Endothelial cell of umbilical vein (primary cell): ENCODE results near the gene GLYATL3.

Experiments
- EZH2 ChIP-seq: IDR thresholded peaks from 2 replicates; pipeline ENCODE4 v1.6.1; 2012; ENCODE audit warnings: borderline replicate concordance, low read depth, mild to moderate bottlenecking, moderate library complexity, low read length, inconsistent platforms; ENCODE audit not compliant: severe bottlenecking
- MYC ChIP-seq: IDR thresholded peaks from one replicate; pipeline ENCODE4 v1.6.1; 2011; ENCODE audit warnings: mild to moderate bottlenecking, low read depth, low read length
- TF ChIP-seq, protein P1 (sequence below), 2 donors: IDR thresholded peaks; 1 replicate in 1 of 2; 2 replicates in 1 of 2; pipeline ENCODE4 v1.5.1; 2011; ENCODE audit warnings: low read length in 2 of 2, mild to moderate bottlenecking in 2 of 2, moderate library complexity in 2 of 2, control low read depth in 1 of 2, inconsistent platforms in 1 of 2, low read depth in 1 of 2; ENCODE audit not compliant: insufficient read depth in 1 of 2; ENCODE audit errors: extremely low read depth in 1 of 2

DNA sequence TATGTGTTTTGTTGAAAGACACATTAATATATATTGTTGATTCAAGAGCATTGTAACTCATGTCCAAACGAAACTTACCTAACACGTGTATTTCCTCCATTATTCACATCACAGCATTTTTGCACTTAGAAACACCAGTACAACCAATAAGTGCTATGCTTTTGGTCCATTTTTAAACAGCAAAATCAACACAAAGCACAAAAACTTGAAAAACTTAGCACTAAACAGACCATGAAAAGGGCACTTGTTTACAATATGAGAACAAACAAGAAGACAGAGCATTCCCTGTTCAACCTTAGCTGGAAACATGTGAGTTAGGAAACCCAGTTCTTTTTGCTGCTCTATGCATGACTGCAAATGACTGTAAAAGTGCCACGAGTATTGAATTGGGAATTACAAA is 9.6 kb downstream of the GLYATL3 start:
- TF ChIP-seq, protein P1, sequence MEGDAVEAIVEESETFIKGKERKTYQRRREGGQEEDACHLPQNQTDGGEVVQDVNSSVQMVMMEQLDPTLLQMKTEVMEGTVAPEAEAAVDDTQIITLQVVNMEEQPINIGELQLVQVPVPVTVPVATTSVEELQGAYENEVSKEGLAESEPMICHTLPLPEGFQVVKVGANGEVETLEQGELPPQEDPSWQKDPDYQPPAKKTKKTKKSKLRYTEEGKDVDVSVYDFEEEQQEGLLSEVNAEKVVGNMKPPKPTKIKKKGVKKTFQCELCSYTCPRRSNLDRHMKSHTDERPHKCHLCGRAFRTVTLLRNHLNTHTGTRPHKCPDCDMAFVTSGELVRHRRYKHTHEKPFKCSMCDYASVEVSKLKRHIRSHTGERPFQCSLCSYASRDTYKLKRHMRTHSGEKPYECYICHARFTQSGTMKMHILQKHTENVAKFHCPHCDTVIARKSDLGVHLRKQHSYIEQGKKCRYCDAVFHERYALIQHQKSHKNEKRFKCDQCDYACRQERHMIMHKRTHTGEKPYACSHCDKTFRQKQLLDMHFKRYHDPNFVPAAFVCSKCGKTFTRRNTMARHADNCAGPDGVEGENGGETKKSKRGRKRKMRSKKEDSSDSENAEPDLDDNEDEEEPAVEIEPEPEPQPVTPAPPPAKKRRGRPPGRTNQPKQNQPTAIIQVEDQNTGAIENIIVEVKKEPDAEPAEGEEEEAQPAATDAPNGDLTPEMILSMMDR (IDR thresholded peaks at IDR 0.05; ENCODE audit: extremely low read depth in 1 of 2, insufficient read depth in 1 of 2, low read depth in 1 of 2, low read length in 2 of 2), result no peak
- TF ChIP-seq MYC, result no peak
- no peak for TF ChIP-seq EZH2
